SK-N-SH (cell line): Measurements from ENCODE around the gene UPF3A. TPM values are rescaled to one million over a fixed set of nuclear protein-coding genes. Genes with fewer than 3 reads are reported as not detected.

Experiments used
- CTCF ChIA-PET: fragments of 300-600, 350-600 bp; formaldehyde crosslinking; extraction: SDS; loops from one replicate; lab custom pipeline; 2021; lab: Yijun Ruan, JAX
- POLR2A ChIA-PET: fragments of 350-600 bp; sonication (Branson Sonifier 250); formaldehyde crosslinking; extraction: SDS; loops from one replicate; lab custom pipeline; 2020; ENCODE audit warnings: antibody characterized with exemption, inconsistent platforms; lab: Yijun Ruan, JAX
- DNase-seq: peaks from one replicate; pipeline ENCODE4 v3.0.0; 2012
- H2AFZ ChIP-seq: fragments of 200-600 bp; sonication (generic); 2 replicates; pipeline ENCODE4 v1.8.1; 2016; ENCODE audit warnings: antibody characterized with exemption, mild to moderate bottlenecking, low read depth
- H3F3A ChIP-seq: fragments of 200-600 bp; sonication (generic); replicated peaks from 2 replicates; pipeline ENCODE3; 2016; ENCODE audit warnings: antibody characterized with exemption, mild to moderate bottlenecking; ENCODE audit not compliant: insufficient read depth
- H3K27ac ChIP-seq, 2 experiments: fragments of 200-500 bp in 1 of 2; fragments of 200-600 bp in 1 of 2; sonication (Bioruptor generic) in 1 of 2; sonication (generic), shearing (Covaris generic) in 1 of 2; 2 replicates each; pipeline versions ENCODE4 v1.5.1 to v1.6.1; 2014 to 2016; ENCODE audit warnings: low read depth in 2 of 2, inconsistent platforms in 1 of 2, low read length in 1 of 2, mild to moderate bottlenecking in 1 of 2, mixed read lengths in 1 of 2
- H3K27me3 ChIP-seq: fragments of 200-600 bp; sonication (generic), shearing (Covaris generic); 2 replicates; pipeline ENCODE4 v1.6.1; 2016; ENCODE audit warnings: mixed run types; ENCODE audit not compliant: insufficient read depth
- H3K36me3 ChIP-seq, 2 experiments: fragments of 200-500 bp in 1 of 2; fragments of 200-600 bp in 1 of 2; sonication (Bioruptor generic) in 1 of 2; sonication (generic) in 1 of 2; replicated peaks in 1 of 2; 2 replicates each; pipeline versions ENCODE3 to v1.5.1; 2014 to 2016; ENCODE audit warnings: low read length in 1 of 2, mild to moderate bottlenecking in 1 of 2; ENCODE audit not compliant: insufficient read depth in 2 of 2, control insufficient read depth in 1 of 2
- H3K4me1 ChIP-seq, 2 experiments: fragments of 200-500 bp in 1 of 2; fragments of 200-600 bp in 1 of 2; sonication (Bioruptor generic) in 1 of 2; sonication (generic), shearing (Covaris generic) in 1 of 2; 2 replicates each; pipeline versions ENCODE4 v1.5.1 to v1.6.1; 2014 to 2016; ENCODE audit warnings: low read depth in 1 of 2, low read length in 1 of 2, mixed run types in 1 of 2; ENCODE audit not compliant: insufficient read depth in 2 of 2, control insufficient read depth in 1 of 2
- H3K4me2 ChIP-seq: fragments of 200-600 bp; sonication (generic), shearing (Covaris generic); 2 replicates; pipeline ENCODE4 v1.6.1; 2017; ENCODE audit warnings: mixed run types
- H3K4me3 ChIP-seq, 2 experiments: fragments of 200-500 bp in 1 of 2; fragments of 200-600 bp in 1 of 2; sonication (Bioruptor generic) in 1 of 2; sonication (generic), shearing (Covaris generic) in 1 of 2; 2 replicates each; pipeline versions ENCODE4 v1.5.1 to v1.8.1; 2014 to 2016; ENCODE audit warnings: low read depth in 2 of 2, inconsistent platforms in 1 of 2, low read length in 1 of 2, mild to moderate bottlenecking in 1 of 2, mixed read lengths in 1 of 2, moderate library complexity in 1 of 2
- H3K79me2 ChIP-seq: fragments of 200-600 bp; sonication (generic); 2 replicates; pipeline ENCODE4 v1.8.1; 2017; ENCODE audit warnings: mild to moderate bottlenecking; ENCODE audit not compliant: insufficient read depth
- H3K9ac ChIP-seq: fragments of 200-600 bp; sonication (generic); 2 replicates; pipeline ENCODE4 v1.6.1; 2017; ENCODE audit warnings: mixed run types
- H3K9me2 ChIP-seq: fragments of 200-600 bp; sonication (generic); 2 replicates; pipeline ENCODE4 v1.6.1; 2017; ENCODE audit warnings: mixed run types
- H3K9me3 ChIP-seq: fragments of 200-600 bp; sonication (generic); 2 replicates; pipeline ENCODE4 v1.6.1; 2017; ENCODE audit warnings: mixed run types, mild to moderate bottlenecking, moderate library complexity
- H4K20me1 ChIP-seq: fragments of 200-600 bp; sonication (generic); 2 replicates; pipeline ENCODE4 v1.6.1; 2017; ENCODE audit warnings: mild to moderate bottlenecking, mixed run types; ENCODE audit not compliant: insufficient read depth
- CHD2 ChIP-seq: fragments of 150-350 bp; IDR thresholded peaks from 2 replicates; pipeline ENCODE4 v1.6.1; 2018; ENCODE audit warnings: low read length; ENCODE audit not compliant: partially characterized antibody
- CTCF ChIP-seq: fragments of 200-600 bp; sonication (generic); IDR thresholded peaks from 2 replicates; pipeline ENCODE4 v1.6.1; 2017; ENCODE audit warnings: antibody characterized with exemption, mild to moderate bottlenecking, moderate library complexity
- ELF1 ChIP-seq: IDR thresholded peaks from 2 replicates; pipeline ENCODE4 v1.4.0; 2012
- EP300 ChIP-seq, 2 experiments: IDR thresholded peaks; 2 replicates each; pipeline versions ENCODE4 v1.4.0 to v1.6.1; 2012; ENCODE audit warnings: borderline replicate concordance in 1 of 2, low read depth in 1 of 2, low read length in 1 of 2
- EZH2phosphoT487 ChIP-seq: fragments of 200-600 bp; sonication (generic); IDR thresholded peaks from 2 replicates; pipeline ENCODE4 v1.6.1; 2017; ENCODE audit warnings: low read depth, mixed run types, mild to moderate bottlenecking, antibody characterized with exemption, moderate library complexity, borderline replicate concordance
- FOSL2 ChIP-seq: IDR thresholded peaks from 2 replicates; pipeline ENCODE4 v1.4.0; 2012; ENCODE audit warnings: low read depth, mild to moderate bottlenecking, moderate library complexity, borderline replicate concordance
- FOXM1 ChIP-seq: IDR thresholded peaks from 2 replicates; pipeline ENCODE4 v1.4.0; 2012; ENCODE audit warnings: low read depth, mild to moderate bottlenecking
- GABPA ChIP-seq: IDR thresholded peaks from 2 replicates; pipeline ENCODE4 v1.4.0; 2012; ENCODE audit warnings: low read depth, mild to moderate bottlenecking
- NFIC ChIP-seq: IDR thresholded peaks from 2 replicates; pipeline ENCODE4 v1.4.0; 2012; ENCODE audit warnings: borderline replicate concordance
- NRF1 ChIP-seq: IDR thresholded peaks from 2 replicates; pipeline ENCODE4 v1.6.1; 2012; ENCODE audit warnings: low read depth, mild to moderate bottlenecking, low read length
- PBX3 ChIP-seq: IDR thresholded peaks from 2 replicates; pipeline ENCODE4; 2012
- POLR2AphosphoS5 ChIP-seq: IDR thresholded peaks from 2 replicates; pipeline ENCODE4 v1.6.1; 2012; ENCODE audit warnings: low read depth, low read length
- RCOR1 ChIP-seq: fragments of 150-350 bp; IDR thresholded peaks from 2 replicates; pipeline ENCODE4 v1.6.1; 2017; ENCODE audit warnings: antibody characterized with exemption, low read length
- REST ChIP-seq: IDR thresholded peaks from 2 replicates; pipeline ENCODE4 v1.6.1; 2012; ENCODE audit warnings: mild to moderate bottlenecking, low read depth, low read length, moderate library complexity
- RFX5 ChIP-seq: IDR thresholded peaks from 2 replicates; pipeline ENCODE4 v1.6.1; 2012; ENCODE audit warnings: mild to moderate bottlenecking, improper control_type of control experiment, low read length
- RXRA ChIP-seq: IDR thresholded peaks from 2 replicates; pipeline ENCODE4 v1.4.0; 2012; ENCODE audit warnings: low read depth, mild to moderate bottlenecking, borderline replicate concordance
- SIN3A ChIP-seq: IDR thresholded peaks from 2 replicates; pipeline ENCODE4 v1.6.1; 2012; ENCODE audit warnings: low read depth, mild to moderate bottlenecking, low read length, moderate library complexity, borderline replicate concordance
- SMC3 ChIP-seq: IDR thresholded peaks from 2 replicates; pipeline ENCODE4 v1.6.1; 2012; ENCODE audit warnings: low read depth, low read length, improper control_type of control experiment
- TAF1 ChIP-seq: IDR thresholded peaks from 2 replicates; pipeline ENCODE4 v1.6.1; 2012; ENCODE audit warnings: low read depth, mild to moderate bottlenecking, low read length, moderate library complexity, borderline replicate concordance
- TCF12 ChIP-seq: IDR thresholded peaks from 2 replicates; pipeline ENCODE4 v1.4.0; 2012
- USF1 ChIP-seq: IDR thresholded peaks from 2 replicates; pipeline ENCODE4 v1.4.0; 2012; ENCODE audit warnings: low read depth, borderline replicate concordance
- USF2 ChIP-seq: fragments of 150-350 bp; IDR thresholded peaks from 2 replicates; pipeline ENCODE4 v1.6.1; 2017; ENCODE audit warnings: antibody characterized with exemption, low read length, low read depth, borderline replicate concordance
- YY1 ChIP-seq: IDR thresholded peaks from 2 replicates; pipeline ENCODE4 v1.4.0; 2012; ENCODE audit warnings: low read depth, mild to moderate bottlenecking
- WGBS: methylation state at CpG from one replicate; pipeline ENCODE4 v1.1.6; 2017; ENCODE audit warnings: low lambda C conversion rate; 5-methylcytosine and 5-hydroxymethylcytosine counted together
- polyA plus RNA-seq, 3 experiments: library from polyadenylated mRNA; depleted of rRNA; stranded (reverse); fragments of >200 nt; gene quantifications; 2 replicates each; pipeline ENCODE4 v1.2.3, GENCODE V29; 2012

The UPF3A gene
- polyA plus RNA-seq, 1 of the 3 experiments (the other 2 are of a cell fraction): 63.2 TPM

GRCh38 chr13:114314074-114314912, 32.9 kb downstream of the UPF3A start, which contains the start of gene CHAMP1:
CHAMP1 (plus strand) TSS chr13:114314503; CDS start chr13:114323843, 9,340 bp downstream.
- Histone ChIP-seq H2AFZ (peak within 1 kb of the TSS; percentile 69), H3K9me3 (no peaks in the 10 kb centered on the region), H3K4me3 (peak within 1 kb of the TSS; percentile 74 to 85), H3K27ac (peak within 1 kb of the TSS; percentile 86 to 90), H3F3A (peaks cover 31% of the 10 kb centered on the region), H3K27me3 (no peaks in the 10 kb centered on the region), H3K9ac (peak within 1 kb of the TSS; percentile 92), H3K4me1 (peaks cover 16 to 26% of the 10 kb centered on the region in 2 experiments; a peak in 3 of 4 replicates), H4K20me1 (peaks cover 41% of the 10 kb centered on the region), H3K9me2 (no peaks in the 10 kb centered on the region), H3K4me2 (peak within 1 kb of the TSS; percentile 95), H3K36me3 (peaks cover 0 to 8% of the 10 kb centered on the region in 2 experiments), H3K79me2 (peaks cover 47% of the 10 kb centered on the region)
- CTCF ChIA-PET: interaction anchor here (1.1 kb wide), 1 partner anchor 24 kb away, joined by 3 read pairs; no protein-coding TSS in a partner anchor
- POLR2A ChIA-PET: no interaction called here
- DNase-seq: peak; percentile 99
- WGBS: 0% methylated on average over 12 of the region's 107 CpGs
- TF ChIP-seq TCF12 (no peak), SIN3A (peak; percentile 91; the same call in 1 of the 2 replicates), PBX3 (peak; percentile 19; the same call in 1 of the 2 replicates), POLR2AphosphoS5 (peak; percentile 95), RCOR1 (no peak), YY1 (0 out of 2 replicates have a peak, but pooled peaks have one; percentile 41), EP300 (IDR thresholded peaks at IDR 0.05; ENCODE audit: borderline replicate concordance in 1 of 2, low read depth in 1 of 2, low read length in 1 of 2) (no peak), EZH2phosphoT487 (no peak), USF2 (peak; percentile 56), RXRA (no peak), FOSL2 (peak; percentile 4; the same call in 1 of the 2 replicates), TAF1 (peak; percentile 92), NFIC (peak; percentile 60), GABPA (peak; percentile 68), RFX5 (peak; percentile 54), ELF1 (peak; percentile 41), CTCF (no peak), CHD2 (peak; percentile 87), SMC3 (no peak), FOXM1 (peak; percentile 67; the same call in 1 of the 2 replicates), USF1 (peak; percentile 74), REST (0 out of 2 replicates have a peak, but pooled peaks have one; percentile 17), NRF1 (peak; percentile 57)
